Stimulated activated CD8-positive, alpha-beta memory T cell treated with anti-CD3 and anti-CD28 coated beads, Interleukin-2, amount 100 ng/mL, for 48 hours (primary cell): ENCODE results near the gene DES.

Experiments
- DNase-seq, 2 donors: peaks; one replicate each; pipeline ENCODE4 v3.0.0-alpha.2; 2020; ENCODE audit warnings: low read depth in 2 of 2

DES gene

GRCh38 chr2:219472629-219473187 is 54.5 kb downstream of the DES start:
- DNase-seq = no peak

- DNase-seq = no peak
These were observed 55.3 kb downstream of the DES start for GRCh38 chr2:219473511-219473910.

GRCh38 chr2:219474285-219475060 is 56.3 kb downstream of the DES start:
- DNase-seq = no peak

- no peak for DNase-seq
These were observed 57.1 kb downstream of the DES start for GRCh38 chr2:219475278-219475677.

- DNase-seq = peak; percentile 54 to 63
These were observed 57.8 kb downstream of the DES start for GRCh38 chr2:219475697-219476651.
